ENCODE measurements around the gene C1RL.

DNA sequence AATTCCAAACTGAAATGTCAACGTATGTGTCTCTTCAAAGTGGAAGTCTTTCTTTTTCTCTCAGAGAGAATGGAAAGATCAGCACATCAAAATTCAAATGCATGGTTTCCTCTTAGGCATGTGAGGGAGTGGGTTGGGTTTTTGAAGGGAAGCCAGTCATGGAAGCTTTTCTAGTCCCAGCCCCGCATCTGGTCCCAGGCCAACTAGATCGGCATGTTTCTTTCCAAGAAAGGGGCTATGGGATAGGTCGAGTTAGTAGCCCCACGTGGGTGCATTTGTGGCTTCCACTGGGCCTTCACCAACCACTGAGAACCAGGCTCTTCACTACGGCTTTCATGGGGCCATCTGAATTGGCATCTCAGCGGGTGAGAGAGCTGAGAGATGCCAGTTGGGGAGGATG lies 41.9 kb downstream of the C1RL start:
- TF ChIP-seq, protein P1, sequence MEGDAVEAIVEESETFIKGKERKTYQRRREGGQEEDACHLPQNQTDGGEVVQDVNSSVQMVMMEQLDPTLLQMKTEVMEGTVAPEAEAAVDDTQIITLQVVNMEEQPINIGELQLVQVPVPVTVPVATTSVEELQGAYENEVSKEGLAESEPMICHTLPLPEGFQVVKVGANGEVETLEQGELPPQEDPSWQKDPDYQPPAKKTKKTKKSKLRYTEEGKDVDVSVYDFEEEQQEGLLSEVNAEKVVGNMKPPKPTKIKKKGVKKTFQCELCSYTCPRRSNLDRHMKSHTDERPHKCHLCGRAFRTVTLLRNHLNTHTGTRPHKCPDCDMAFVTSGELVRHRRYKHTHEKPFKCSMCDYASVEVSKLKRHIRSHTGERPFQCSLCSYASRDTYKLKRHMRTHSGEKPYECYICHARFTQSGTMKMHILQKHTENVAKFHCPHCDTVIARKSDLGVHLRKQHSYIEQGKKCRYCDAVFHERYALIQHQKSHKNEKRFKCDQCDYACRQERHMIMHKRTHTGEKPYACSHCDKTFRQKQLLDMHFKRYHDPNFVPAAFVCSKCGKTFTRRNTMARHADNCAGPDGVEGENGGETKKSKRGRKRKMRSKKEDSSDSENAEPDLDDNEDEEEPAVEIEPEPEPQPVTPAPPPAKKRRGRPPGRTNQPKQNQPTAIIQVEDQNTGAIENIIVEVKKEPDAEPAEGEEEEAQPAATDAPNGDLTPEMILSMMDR (IDR thresholded peaks at IDR 0.05): no peak
- no peak for TF ChIP-seq CHD4 (IDR thresholded peaks at IDR 0.05; ENCODE audit: borderline replicate concordance)
- TF ChIP-seq NR3C1 (IDR thresholded peaks at IDR 0.05): no peak
- no peak for TF ChIP-seq MYC (IDR thresholded peaks at IDR 0.05; ENCODE audit: borderline replicate concordance, low read length)
- no peak for TF ChIP-seq RNF2 (IDR thresholded peaks at IDR 0.05; ENCODE audit: borderline replicate concordance, low read depth)
- no peak for TF ChIP-seq POLR2A (IDR thresholded peaks at IDR 0.05; ENCODE audit: low read length)
- TF ChIP-seq, protein P2, sequence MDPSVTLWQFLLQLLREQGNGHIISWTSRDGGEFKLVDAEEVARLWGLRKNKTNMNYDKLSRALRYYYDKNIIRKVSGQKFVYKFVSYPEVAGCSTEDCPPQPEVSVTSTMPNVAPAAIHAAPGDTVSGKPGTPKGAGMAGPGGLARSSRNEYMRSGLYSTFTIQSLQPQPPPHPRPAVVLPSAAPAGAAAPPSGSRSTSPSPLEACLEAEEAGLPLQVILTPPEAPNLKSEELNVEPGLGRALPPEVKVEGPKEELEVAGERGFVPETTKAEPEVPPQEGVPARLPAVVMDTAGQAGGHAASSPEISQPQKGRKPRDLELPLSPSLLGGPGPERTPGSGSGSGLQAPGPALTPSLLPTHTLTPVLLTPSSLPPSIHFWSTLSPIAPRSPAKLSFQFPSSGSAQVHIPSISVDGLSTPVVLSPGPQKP (IDR thresholded peaks at IDR 0.05; ENCODE audit: low read depth, low read length): no peak
- TF ChIP-seq SREBF2 (IDR thresholded peaks at IDR 0.05): no peak
- TF ChIP-seq, protein P3, sequence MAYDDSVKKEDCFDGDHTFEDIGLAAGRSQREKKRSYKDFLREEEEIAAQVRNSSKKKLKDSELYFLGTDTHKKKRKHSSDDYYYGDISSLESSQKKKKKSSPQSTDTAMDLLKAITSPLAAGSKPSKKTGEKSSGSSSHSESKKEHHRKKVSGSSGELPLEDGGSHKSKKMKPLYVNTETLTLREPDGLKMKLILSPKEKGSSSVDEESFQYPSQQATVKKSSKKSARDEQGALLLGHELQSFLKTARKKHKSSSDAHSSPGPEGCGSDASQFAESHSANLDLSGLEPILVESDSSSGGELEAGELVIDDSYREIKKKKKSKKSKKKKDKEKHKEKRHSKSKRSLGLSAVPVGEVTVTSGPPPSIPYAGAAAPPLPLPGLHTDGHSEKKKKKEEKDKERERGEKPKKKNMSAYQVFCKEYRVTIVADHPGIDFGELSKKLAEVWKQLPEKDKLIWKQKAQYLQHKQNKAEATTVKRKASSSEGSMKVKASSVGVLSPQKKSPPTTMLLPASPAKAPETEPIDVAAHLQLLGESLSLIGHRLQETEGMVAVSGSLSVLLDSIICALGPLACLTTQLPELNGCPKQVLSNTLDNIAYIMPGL (CRISPR knock-in tag; IDR thresholded peaks at IDR 0.05; ENCODE audit: borderline replicate concordance): no peak
- no peak for TF ChIP-seq BHLHE40 (IDR thresholded peaks at IDR 0.05; ENCODE audit: low read depth, low read length)
- TF ChIP-seq ZC3H11A (IDR thresholded peaks at IDR 0.05): no peak
